GM15510 (cell line): ENCODE data around the gene NRCAM.

Experiments
- POLR2A ChIP-seq: IDR thresholded peaks from 3 replicates; pipeline ENCODE4 v1.6.1; 2011; ENCODE audit warnings: borderline replicate concordance; ENCODE audit not compliant: insufficient read length; ENCODE audit errors: extremely low read depth

Gene NRCAM

DNA sequence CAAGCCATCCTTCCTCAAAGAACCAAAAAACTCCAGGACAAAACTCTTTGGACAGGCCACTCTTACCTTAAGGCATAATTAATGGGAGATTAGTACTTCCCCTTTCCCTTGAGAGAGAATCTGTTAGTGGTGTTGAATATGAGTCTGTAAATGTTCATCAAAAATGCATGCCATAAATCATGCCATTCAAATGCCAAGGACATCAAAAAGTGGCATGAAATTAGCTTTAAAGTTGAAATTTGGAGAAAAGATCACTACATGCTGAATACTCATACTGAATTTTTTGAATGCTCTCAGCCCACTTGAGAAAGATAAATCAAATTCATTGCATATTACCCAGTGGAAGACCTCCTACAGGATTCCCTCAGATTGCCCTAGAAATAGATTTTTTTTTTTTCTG is 6.7 kb downstream of the NRCAM start:
- TF ChIP-seq POLR2A: no peak

DNA sequence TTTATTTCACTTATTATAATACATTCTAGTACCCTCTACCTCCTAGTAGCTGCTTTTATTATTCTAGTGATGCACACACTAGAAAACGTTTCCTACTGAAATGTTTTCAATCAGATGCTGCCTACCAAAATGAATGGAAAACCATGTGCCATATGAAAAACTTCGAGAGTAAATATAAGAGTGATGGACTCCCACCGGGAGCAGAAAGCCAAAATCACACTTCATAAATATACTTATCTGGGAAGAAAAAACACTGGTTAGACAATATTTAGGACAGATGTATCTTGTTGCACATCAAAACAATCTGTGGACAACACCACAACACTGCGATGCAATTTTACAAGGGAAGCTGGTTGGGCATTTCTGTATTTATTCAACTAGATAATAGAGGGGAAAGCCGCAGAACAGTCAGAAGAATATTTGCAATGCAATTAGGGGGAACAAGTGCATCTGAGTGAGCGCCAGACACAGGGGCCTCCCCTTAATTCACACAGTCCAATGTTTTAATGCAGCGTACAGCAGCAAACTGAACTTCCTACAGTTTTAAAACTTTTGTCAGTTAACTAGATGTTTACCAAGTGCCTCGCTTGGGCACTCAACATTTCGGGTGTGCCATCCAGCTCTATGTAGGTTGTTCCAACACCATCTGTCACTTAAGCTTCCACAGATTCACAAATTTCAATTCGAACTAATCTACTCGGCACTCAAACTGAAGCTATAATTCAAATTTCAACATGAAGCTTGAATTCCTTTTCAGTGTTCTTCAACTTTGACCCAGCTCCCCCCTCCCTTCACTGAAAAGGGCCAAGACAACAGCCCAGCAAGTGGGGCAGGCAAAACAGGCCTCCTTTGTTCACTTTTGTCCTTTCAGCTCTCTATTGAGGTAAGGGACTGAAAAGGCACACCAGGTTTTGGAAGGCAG is 7.4 kb downstream of the NRCAM start:
- no peak for TF ChIP-seq POLR2A

DNA sequence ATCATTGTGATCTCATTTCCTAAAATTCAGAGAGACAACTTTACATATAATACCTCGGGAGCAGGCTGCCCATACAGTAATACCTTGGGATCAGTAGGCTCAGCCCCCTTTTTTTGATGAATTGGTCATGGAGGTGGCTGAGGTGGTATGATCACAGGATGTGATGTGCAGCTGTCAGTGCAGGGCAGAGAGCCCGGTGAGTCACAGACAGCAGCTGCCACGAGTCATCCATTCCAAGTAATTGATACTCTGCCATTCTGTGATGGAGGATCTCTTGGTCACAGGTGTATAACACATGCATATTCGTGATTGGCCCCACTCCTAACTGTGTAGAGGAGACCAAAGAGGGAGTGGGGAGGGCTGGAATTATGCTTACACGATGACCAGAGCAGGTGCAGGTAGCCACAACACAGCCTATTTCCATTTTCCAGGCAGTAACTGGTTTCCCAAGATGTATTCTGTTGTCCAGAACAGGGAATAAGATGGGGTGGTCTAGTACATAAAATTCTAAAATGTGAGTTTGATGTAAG is 14.1 kb downstream of the NRCAM start:
- no peak for TF ChIP-seq POLR2A

DNA sequence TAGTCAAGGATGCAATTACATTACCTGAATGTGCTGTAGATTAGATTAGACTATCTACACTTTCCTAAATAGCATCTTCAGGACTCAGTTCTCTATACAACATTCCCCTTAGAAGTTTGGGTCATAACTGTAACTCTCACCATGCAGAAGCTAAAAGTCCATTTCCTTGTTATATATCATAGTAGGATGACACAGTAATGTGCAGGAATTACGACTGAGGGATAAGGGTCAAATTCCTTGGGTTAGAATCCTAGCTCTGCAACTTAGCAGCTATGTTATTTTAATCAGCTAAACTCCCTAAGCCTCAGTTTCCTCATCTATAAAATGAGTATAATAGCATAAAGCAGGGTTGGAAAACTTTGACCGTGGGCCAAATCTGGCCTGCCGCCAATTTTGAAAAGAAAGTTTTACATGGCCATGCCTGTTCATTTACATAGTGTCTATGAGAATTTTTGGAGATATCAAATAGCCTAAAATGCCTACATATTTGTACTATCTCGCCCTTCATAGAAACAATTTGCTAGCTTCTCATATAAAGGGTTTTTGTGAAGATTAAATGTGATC is 14.8 kb downstream of the NRCAM start:
- TF ChIP-seq POLR2A: no peak

DNA sequence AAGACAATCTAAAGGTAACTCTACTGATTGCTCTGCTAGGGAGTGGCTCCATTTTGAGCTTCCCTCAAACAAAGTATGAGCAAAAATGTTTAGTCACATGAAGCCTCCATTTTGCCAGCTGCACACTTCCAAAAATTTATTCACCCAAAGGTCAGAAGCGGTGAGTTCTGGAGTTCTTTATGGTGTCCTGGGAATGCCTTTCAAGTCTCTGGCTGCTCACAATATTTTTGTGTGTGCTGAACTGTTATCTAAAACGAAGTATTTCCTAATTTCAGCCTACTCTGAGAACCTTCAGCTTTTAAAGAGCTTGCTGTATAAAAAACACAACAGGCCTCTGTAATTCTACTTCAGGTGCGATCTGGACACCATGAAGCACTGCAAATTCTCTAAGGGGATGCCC is 15.6 kb downstream of the NRCAM start:
- TF ChIP-seq POLR2A: no peak

DNA sequence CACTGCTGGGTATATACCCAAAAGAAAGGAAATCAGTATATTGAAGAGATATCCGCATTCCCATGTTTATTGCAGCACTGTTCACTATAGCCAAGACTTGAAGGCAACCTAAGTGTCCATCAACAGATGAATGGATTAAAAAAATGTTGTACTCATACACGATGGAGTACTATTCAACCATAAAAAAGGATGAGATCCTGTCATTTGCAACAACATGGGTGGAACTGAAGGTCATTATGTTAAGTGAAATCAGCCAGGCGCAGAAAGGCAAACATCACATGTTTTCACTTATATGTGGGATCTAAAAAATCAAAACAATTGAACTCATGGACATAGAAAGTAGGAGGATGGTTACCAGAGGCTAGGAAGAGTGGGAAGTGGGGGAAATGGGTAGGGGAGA is 19.3 kb downstream of the NRCAM start:
- no peak for TF ChIP-seq POLR2A

DNA sequence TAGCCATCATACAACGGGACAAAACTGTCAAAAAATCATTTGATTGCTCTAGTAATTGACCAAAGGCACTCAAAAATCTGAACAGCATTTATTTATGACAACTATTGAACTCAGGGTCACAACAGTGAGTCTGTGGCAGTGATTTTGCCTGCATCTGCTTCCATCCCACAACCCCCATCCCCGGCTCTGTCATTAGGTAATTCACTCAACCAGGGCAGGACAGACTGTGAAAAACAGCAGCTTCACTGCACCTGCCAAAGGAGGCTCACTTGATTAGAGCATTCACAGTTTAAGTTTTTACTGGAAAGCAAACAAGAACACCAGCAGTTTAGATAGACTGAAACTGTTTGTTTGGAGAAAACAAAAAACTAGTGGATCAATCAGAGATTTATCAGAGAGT is 22.2 kb downstream of the NRCAM start:
- no peak for TF ChIP-seq POLR2A

DNA sequence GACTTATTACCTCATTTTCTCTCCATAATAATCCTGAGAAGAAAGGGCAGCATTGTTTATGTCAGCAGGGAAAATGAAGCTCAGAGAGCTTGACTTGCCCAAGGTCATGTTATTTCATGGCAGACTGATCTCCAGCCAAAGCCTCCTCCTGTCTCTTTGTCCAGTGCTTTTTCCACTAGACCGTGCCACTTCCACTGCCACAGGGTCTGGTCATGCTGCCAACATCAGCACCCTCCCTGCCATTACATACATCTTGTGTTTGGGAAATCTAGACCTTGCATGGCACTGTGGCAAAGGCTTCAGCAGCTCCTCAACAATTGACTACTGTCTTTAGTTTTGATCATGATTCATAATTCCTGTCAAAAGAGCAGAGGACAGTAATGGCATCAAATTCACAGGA is 25.1 kb downstream of the NRCAM start:
- no peak for TF ChIP-seq POLR2A

DNA sequence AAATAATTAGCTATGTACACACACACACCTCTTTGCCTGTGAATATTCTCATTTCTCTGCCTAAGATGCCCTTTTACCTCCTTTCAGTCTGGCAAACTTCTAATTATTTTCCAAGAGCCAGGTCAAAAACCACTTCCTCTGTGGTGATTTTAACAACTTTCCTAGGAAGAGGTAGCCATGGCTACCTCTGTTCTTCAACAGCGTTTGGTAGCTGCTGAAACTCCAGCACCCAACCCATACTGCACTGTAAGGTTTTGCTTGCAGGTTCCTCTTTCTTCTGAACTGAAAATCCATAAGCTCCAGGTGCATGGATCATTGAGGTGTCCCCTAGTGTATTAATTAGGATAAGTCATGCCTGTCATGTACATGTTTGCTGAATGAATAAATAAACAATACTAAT is 25.6 kb downstream of the NRCAM start:
- TF ChIP-seq POLR2A: no peak

DNA sequence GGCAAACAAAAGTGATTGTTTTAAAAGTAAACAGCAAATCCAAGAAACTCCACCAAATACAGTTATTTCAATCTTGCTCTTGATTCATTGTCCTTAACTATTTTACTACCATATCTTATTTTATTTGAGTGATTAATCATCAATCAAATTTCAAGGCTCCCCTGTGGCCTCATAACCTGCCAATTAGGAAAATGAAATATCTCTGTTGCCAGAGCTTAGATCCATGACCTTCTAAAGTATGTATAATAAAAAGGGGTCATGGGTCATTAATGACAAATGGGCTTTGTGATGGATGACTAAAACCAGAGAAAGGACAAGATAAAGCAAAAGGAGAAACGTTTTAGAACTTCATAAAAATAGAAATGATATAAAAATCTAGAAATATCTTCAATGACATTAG is 28.5 kb downstream of the NRCAM start:
- TF ChIP-seq POLR2A: no peak

DNA sequence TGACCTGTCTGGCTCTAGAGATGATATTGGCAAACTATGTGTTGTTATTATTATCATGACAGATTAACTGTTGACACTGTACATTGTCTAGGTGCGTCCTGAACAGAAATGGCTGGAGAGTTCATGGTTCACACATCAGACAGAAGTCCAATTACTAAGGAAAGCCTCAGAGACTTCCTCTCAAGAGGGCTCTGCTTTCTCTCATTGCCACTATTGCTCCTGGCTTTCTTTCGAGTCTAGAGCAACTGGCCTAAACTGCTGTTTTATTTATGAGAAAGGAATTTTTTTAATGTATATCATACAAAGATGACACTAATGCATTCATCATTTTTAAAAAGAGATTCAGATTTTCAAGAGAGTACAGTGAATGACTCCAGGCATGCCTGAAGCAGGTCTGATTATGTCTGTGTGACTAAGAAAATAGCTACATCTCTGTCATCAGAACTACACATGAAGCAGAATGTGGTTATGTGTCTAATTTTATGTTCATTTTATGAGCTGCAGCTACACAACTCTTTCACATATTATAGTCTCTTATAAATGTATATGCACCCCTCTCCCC is 30.4 kb downstream of the NRCAM start:
- TF ChIP-seq POLR2A: no peak

DNA sequence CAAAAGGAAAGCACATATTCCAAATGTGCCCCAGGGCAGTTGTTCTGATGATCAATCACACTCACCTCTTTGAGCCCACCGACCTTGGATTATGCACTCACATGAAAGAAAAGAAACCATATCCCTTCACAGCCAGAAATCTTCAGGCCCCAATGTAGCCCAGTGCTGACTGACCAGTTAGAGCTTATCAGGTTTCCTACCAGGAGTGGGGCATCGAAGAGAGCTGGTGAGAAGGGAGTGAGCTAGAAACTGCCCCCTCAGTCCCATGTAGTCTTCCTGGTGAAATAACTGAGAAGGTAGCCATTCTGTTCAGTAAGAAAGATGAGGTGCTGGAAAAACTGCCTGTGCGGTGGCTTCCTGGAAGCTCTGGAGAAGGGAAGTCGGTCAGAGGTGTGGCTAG is 32.2 kb downstream of the NRCAM start:
- TF ChIP-seq POLR2A: no peak

DNA sequence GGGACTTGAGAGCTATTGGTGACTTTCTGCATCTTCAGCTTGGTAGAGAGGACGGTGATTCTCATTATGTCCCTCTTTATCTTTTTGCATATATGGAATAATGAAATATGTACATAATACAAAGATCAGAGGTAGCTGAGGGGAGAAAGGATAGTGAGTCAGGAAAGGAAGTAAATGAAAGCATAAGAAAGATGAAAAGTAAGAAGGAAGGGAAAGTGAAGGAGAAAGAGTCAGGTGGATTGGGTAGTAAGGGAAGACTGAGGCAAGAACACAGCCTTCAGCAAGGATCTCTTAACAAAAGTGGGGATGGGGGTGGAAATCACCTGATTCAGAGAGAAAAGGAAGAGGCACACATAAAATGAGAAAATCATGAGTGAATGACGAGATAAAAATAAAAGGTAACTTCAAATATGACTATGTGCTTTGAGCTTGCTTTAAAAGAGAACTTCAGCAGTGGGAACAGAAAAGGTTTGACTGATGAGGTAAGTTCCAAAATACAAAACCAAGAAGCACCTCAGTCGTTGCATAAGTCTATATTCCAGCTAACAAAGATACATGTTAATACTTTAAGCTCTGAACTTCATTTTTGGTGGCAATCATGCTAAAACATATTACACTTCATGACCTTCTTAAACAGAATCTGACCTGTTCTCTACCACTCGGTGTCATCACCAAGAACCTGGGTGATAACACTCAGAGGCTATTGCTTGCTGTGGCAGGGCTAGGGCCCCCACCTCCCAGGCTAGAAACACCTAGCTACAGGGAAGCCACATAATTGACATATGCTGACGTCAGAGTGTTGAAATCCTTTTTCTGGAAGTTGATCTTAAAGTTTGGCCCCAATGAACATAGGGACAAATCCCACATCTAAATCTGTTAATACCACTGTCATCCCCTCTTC is 32.9 kb downstream of the NRCAM start:
- TF ChIP-seq POLR2A: no peak

DNA sequence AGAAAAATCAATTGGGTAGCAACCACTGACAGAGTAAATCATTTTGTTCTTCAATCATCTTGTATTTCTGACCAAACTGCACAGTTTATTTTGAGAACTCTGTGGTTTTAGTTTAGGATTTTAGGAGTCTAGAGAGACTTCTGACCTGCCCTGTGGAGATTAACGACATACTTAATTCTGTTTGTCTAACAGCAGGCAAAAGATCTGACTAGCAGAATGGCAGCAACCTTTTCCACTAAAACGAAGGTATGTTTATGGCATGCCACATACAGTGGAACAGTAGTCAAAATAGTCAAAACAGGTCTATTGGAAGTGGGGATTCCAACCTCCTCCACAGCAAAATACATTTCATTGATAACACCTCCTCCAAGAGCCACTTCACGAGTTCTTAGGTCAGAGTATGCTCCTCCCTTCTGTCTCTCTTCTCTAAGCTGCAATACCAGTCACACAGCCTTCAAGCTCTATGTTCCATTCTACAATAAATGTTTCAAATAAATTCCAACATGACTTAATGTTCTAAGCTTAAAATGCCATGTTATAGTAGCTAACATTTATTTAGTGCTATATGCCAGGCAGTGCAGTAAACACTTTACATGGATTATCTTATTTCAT is 34.4 kb downstream of the NRCAM start:
- TF ChIP-seq POLR2A: no peak

DNA sequence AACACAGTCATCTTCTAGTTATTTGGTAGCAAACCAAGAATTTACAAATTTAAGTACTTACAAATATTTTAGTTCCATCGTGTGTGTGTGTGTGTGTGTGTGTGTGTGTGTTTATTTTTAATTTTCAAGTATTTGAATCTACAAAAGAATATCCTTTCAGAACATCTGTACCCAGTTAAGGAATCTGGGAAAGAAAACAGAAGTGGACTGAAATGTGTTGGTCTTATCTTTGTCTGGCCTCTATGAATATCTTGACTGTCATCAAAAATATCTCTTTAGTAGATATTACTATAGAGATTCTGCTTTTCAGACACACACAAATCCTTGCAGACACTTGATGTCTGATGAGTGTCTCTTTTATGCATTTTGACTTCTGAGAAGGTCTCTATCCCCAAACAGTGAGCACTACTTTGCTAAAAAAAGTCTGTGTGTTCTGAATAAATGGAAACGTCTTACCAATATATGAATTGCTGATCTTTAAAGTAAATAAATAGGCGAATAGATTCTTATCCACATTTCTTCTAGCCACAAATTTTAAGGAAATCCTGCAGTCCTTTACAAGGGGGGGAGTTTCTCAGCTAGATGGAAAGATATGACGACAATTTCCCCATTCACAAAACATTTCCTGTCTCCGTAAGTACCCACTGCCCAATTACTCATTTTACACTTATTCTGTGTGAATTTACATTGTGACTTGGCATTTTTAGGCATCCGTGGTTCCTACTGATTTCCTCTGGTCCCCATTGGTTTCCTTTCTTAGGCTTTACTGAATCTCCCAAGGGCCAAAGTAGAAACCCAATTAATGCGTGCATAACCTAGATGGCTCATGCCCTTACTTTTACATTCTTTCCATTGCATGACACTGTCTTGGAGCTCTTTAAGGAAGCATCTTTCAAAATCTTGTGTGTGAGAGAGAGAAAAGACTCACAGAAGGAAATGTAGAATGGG is 36.0 kb downstream of the NRCAM start:
- TF ChIP-seq POLR2A: no peak
